ENCODE results near the gene CHEK2. TPM values are rescaled to one million over a fixed set of nuclear protein-coding genes. Genes with fewer than 3 reads are reported as not detected.

CHEK2 gene
- total RNA-seq, 1 experiment from 2014 or later = 61.1 TPM

DNA sequence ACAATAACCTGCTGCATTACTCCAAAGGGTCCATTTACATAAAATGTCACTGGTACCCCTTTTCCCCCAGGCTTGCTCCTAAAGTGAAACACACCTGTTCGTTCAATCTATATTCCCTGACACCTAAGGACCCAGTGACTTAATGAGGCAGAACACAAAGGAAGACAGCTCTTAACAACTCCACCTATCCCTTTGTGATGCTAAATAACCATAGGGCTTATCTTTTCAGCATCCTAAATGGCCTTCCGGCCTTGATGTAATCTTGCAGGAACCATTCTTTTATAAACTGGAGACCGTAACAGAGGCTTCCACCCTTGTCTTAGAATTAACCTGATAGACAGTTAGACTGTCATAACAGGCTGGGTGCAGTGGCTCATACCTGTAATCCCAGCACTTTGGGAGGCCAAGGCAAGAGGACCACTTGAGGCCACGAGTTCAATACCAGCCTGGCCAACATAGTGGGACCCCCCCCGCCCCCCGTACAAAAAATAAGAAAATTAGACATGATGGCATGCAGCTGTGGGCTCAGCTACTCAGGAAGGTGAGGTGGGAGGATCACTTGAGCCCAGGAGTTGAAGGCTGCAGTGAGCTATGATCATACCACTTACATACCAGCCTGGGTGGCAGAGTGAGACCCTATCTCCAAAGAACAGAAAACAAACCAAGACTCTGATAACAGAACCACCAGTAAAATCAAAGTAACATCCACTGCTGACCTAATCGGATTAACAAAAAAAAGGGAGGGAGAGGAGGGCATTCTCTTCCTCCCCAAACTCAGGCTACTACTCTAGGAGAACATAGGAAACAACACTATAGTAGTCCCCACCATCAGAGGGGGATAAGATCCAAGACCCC, 5.1 kb downstream of the CHEK2 start:
- no CpG with 5 or more reads among the region's 7 CpGs for WGBS (ENCODE audit: extremely low coverage, insufficient read length, low lambda C conversion rate)
- no peak overlapping the region for H2BK20ac ChIP-seq (ENCODE audit: low read depth, low read length, poor library complexity, severe bottlenecking)
- H3K23me2 ChIP-seq (ENCODE audit: insufficient read length, low read depth, low read length, poor library complexity, severe bottlenecking) = peaks cover 4% of the 10 kb centered on the region
- Mint-ChIP-seq H3K4me1 (peaks cover 34 to 43% of the 10 kb centered on the region in 2 experiments), H3K9me3 (no peaks in the 10 kb centered on the region), H3K27me3 (ENCODE audit: low read depth) (no peaks in the 10 kb centered on the region), H3K4me3 (peak overlapping the region in 1 of 2 experiments; percentile 50; a peak in 3 of 5 replicates), H3K36me3 (ENCODE audit: insufficient read depth in 1 of 3, low read depth in 3 of 3) (peaks cover 29 to 36% (median 33%) of the 10 kb centered on the region in 3 experiments), H3K27ac (peak overlapping the region; percentile 85 to 94 (median 91))
- no peak overlapping the region for H2BK12ac ChIP-seq (ENCODE audit: insufficient read length, low read depth, low read length)
- H3T11ph ChIP-seq (ENCODE audit: low read length) = no peak overlapping the region
- no peak overlapping the region for H3K4ac ChIP-seq (ENCODE audit: low read depth, low read length)
- no peak overlapping the region for H4K91ac ChIP-seq (ENCODE audit: insufficient read length, low read depth, low read length)
- DNase-seq = peak; percentile 31
- no peak overlapping the region for H3K14ac ChIP-seq (ENCODE audit: insufficient read depth, low read length)
- no peak overlapping the region for H3K9ac ChIP-seq (ENCODE audit: extremely low read depth, insufficient read length, low read length)
- H3K56ac ChIP-seq (ENCODE audit: insufficient read length, low read depth, low read length) = no peak overlapping the region
- H3K79me2 ChIP-seq (ENCODE audit: insufficient read depth, low read length) = peaks cover 15% of the 10 kb centered on the region; the same call in 1 of the 2 replicates
- no peak overlapping the region for H4K5ac ChIP-seq (ENCODE audit: insufficient read length, low read depth, low read length)
- no peak overlapping the region for H4K8ac ChIP-seq (replicated peaks; ENCODE audit: insufficient read length, low read depth, low read length)
- H2BK5ac ChIP-seq (ENCODE audit: insufficient read length, low read length) = no peak overlapping the region
- no peak overlapping the region for H3K23ac ChIP-seq (ENCODE audit: insufficient read length, low read depth, low read length)
- H2BK120ac ChIP-seq (ENCODE audit: low read depth, low read length, poor library complexity, severe bottlenecking) = no peak overlapping the region
- H2BK15ac ChIP-seq (ENCODE audit: low read depth, low read length) = no peak overlapping the region
- H3K4me2 ChIP-seq (ENCODE audit: insufficient read depth, insufficient read length, low read length) = no peak overlapping the region
- H3K27ac ChIP-seq (ENCODE audit: insufficient read length, low read depth, low read length) = no peak overlapping the region
- TF ChIP-seq, protein P1, sequence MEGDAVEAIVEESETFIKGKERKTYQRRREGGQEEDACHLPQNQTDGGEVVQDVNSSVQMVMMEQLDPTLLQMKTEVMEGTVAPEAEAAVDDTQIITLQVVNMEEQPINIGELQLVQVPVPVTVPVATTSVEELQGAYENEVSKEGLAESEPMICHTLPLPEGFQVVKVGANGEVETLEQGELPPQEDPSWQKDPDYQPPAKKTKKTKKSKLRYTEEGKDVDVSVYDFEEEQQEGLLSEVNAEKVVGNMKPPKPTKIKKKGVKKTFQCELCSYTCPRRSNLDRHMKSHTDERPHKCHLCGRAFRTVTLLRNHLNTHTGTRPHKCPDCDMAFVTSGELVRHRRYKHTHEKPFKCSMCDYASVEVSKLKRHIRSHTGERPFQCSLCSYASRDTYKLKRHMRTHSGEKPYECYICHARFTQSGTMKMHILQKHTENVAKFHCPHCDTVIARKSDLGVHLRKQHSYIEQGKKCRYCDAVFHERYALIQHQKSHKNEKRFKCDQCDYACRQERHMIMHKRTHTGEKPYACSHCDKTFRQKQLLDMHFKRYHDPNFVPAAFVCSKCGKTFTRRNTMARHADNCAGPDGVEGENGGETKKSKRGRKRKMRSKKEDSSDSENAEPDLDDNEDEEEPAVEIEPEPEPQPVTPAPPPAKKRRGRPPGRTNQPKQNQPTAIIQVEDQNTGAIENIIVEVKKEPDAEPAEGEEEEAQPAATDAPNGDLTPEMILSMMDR (conservative IDR thresholded peaks at IDR 0.05) = no peak
- H4K20me1 ChIP-seq (ENCODE audit: control insufficient read depth, insufficient read depth, insufficient read length) = no peaks in the 10 kb centered on the region
- peaks cover 5% of the 10 kb centered on the region for H3K79me1 ChIP-seq (ENCODE audit: insufficient read depth, low read depth, low read length, poor library complexity, severe bottlenecking)
- no peaks in the 10 kb centered on the region for H3K27me3 ChIP-seq (ENCODE audit: insufficient read depth, low read length)
- no peaks in the 10 kb centered on the region for H3K9me3 ChIP-seq (ENCODE audit: control insufficient read depth, low read depth, low read length)
- H2AK5ac ChIP-seq (ENCODE audit: insufficient read length, low read length) = no peak overlapping the region
- no peak overlapping the region for H3K18ac ChIP-seq (ENCODE audit: insufficient read length, low read depth, low read length)
- H2AFZ ChIP-seq (ENCODE audit: low read length) = no peak overlapping the region
- H3K4me1 ChIP-seq (ENCODE audit: insufficient read depth, low read length) = peaks cover 6% of the 10 kb centered on the region; the same call in 1 of the 2 replicates

Measured in H9 (cell line).